Measurements from ENCODE around the gene PTGES.

Gene PTGES

DNA sequence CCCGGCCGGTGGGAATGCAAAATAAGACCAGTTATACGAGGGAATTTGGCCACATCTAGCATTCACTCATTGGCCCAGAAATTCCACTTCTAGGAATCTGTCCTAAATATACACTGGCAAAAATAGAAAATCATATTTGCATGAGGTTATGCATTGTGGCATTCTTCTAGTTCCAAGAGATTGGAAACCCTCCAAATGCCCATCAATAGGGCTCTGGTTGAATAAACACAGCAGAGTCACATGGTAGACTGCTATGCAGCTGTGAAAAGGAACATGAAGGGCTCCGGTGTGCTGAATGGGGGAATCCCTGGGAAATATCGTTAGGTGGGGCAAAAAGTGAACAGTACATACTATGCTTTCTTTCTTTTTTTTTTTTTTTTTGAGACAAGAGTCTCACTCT is 36.8 kb downstream of the PTGES start:
- Histone ChIP-seq H3K27me3 (ENCODE audit: insufficient read depth, low read depth, severe bottlenecking) (no peaks in the 10 kb centered on the region), H3K36me3 (no peaks in the 10 kb centered on the region), H3K4me3 (ENCODE audit: low read depth, low read length) (no peak overlapping the region), H3K27ac (no peak overlapping the region), H3K9me3 (ENCODE audit: severe bottlenecking) (no peaks in the 10 kb centered on the region)
- no peak for TF ChIP-seq CTCF (IDR thresholded peaks at IDR 0.05; ENCODE audit: low read depth, low read length)
- no peak for DNase-seq

- Histone ChIP-seq H3K36me3 (no peaks in the 10 kb centered on the region), H3K27ac (no peak overlapping the region), H3K4me3 (ENCODE audit: low read depth, low read length) (no peak overlapping the region), H3K9me3 (ENCODE audit: severe bottlenecking) (no peaks in the 10 kb centered on the region), H3K27me3 (ENCODE audit: insufficient read depth, low read depth, severe bottlenecking) (no peaks in the 10 kb centered on the region)
- DNase-seq, result no peak
- TF ChIP-seq CTCF (IDR thresholded peaks at IDR 0.05; ENCODE audit: low read depth, low read length), result no peak
Measured at GRCh38 chr9:129714511-129715061, 38.3 kb downstream of the PTGES start.

DNA sequence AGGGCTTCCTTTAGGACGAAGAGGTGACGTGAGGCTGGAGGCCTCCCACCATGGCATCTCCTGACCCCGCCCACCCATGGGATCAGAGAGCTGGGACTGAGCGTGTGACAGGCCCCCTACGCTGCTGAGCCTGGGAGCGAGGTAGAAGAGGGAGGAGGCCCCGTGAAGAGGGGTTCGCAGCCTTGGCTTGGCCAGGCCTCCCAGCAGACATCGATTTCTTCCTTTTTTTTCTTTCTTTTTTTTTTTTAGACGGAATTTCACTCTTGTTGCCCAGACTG is 39.5 kb downstream of the PTGES start:
- Histone ChIP-seq H3K27me3 (ENCODE audit: insufficient read depth, low read depth, severe bottlenecking) (no peaks in the 10 kb centered on the region), H3K9me3 (ENCODE audit: severe bottlenecking) (no peaks in the 10 kb centered on the region), H3K36me3 (no peaks in the 10 kb centered on the region), H3K27ac (no peak overlapping the region), H3K4me3 (ENCODE audit: low read depth, low read length) (no peak overlapping the region)
- no peak for DNase-seq
- TF ChIP-seq CTCF (IDR thresholded peaks at IDR 0.05; ENCODE audit: low read depth, low read length), result no peak

GRCh38 chr9:129712634-129713401 is 40.0 kb downstream of the PTGES start:
- no peak for TF ChIP-seq CTCF (IDR thresholded peaks at IDR 0.05; ENCODE audit: low read depth, low read length)
- Histone ChIP-seq H3K36me3 (no peaks in the 10 kb centered on the region), H3K4me3 (ENCODE audit: low read depth, low read length) (no peak overlapping the region), H3K27me3 (ENCODE audit: insufficient read depth, low read depth, severe bottlenecking) (no peaks in the 10 kb centered on the region), H3K9me3 (ENCODE audit: severe bottlenecking) (no peaks in the 10 kb centered on the region), H3K27ac (peak overlapping the region; percentile 42)
- peak; percentile 49 for DNase-seq

- no peaks in the 10 kb centered on the region for H3K36me3 ChIP-seq
- TF ChIP-seq CTCF (IDR thresholded peaks at IDR 0.05; ENCODE audit: low read depth, low read length), result no peak
- no peaks in the 10 kb centered on the region for H3K27me3 ChIP-seq (ENCODE audit: insufficient read depth, low read depth, severe bottlenecking)
- H3K27ac ChIP-seq, result no peak overlapping the region
- DNase-seq, result no peak
- H3K4me3 ChIP-seq (ENCODE audit: low read depth, low read length), result no peak overlapping the region
- H3K9me3 ChIP-seq (ENCODE audit: severe bottlenecking), result no peaks in the 10 kb centered on the region
Measured at GRCh38 chr9:129710169-129710453, 42.7 kb downstream of the PTGES start.

Data from WERI-Rb-1 (cell line).